Spleen (tissue), 7 donors: ENCODE data around the gene SHOC2.

Source experiments
- POLR2A ChIP-seq, 3 donors: fragments of 450-650 bp; IDR thresholded peaks; one replicate each; pipeline ENCODE4 v1.5.1; 2017; ENCODE audit warnings: antibody characterized with exemption in 3 of 3, mild to moderate bottlenecking in 1 of 3
- POLR2AphosphoS5 ChIP-seq, 3 donors: sonication (generic); formaldehyde crosslinking; IDR thresholded peaks; one replicate each; pipeline ENCODE4 v1.5.1; 2017; ENCODE audit warnings: antibody characterized with exemption in 3 of 3
- TF ChIP-seq, protein P1 (sequence below), 11 experiments: fragments of 200-600 bp in 7 of 11; fragments of 450-650 bp in 4 of 11; sonication (generic) in 4 of 11; IDR thresholded peaks in 8 of 11; conservative IDR thresholded peaks in 3 of 11; 1 replicate in 7 of 11; 2 replicates in 4 of 11; pipeline versions ENCODE4 v1.4.0 to v1.8.0; 2016 to 2021; ENCODE audit warnings: antibody characterized with exemption in 11 of 11, inconsistent platforms in 4 of 11, mild to moderate bottlenecking in 1 of 11
- donor health status: DM: no; HTN: no; CAD: no; lungs with moderate emphysema.
- donor health status: DM: no; HTN: no; CAD: no.
- donor health status: DM: no; HTN: no; CAD: no.

DNA sequence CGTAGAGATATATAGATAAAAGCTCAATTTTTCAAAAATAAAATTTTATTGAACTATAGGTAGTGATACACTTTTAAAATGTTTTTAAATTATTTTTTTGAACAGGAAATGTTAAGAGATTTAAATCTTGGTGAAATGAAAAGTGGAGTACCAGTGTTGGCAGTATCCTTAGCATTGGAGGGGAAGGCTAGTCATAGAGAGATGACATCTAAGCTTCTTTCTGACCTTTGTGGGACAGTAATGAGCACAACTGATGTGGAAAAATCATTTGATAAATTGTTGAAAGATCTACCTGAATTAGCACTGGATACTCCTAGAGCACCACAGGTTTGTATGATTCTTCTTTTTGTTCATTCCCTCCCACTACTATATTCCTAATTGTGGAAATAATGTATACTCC, 31.8 kb upstream of the SHOC2 start:
- TF ChIP-seq POLR2AphosphoS5 (IDR thresholded peaks at IDR 0.05) (no peak), POLR2A (IDR thresholded peaks at IDR 0.05) (no peak)
- TF ChIP-seq, protein P1, sequence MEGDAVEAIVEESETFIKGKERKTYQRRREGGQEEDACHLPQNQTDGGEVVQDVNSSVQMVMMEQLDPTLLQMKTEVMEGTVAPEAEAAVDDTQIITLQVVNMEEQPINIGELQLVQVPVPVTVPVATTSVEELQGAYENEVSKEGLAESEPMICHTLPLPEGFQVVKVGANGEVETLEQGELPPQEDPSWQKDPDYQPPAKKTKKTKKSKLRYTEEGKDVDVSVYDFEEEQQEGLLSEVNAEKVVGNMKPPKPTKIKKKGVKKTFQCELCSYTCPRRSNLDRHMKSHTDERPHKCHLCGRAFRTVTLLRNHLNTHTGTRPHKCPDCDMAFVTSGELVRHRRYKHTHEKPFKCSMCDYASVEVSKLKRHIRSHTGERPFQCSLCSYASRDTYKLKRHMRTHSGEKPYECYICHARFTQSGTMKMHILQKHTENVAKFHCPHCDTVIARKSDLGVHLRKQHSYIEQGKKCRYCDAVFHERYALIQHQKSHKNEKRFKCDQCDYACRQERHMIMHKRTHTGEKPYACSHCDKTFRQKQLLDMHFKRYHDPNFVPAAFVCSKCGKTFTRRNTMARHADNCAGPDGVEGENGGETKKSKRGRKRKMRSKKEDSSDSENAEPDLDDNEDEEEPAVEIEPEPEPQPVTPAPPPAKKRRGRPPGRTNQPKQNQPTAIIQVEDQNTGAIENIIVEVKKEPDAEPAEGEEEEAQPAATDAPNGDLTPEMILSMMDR (IDR thresholded peaks at IDR 0.05 in 8 of 11, conservative IDR thresholded peaks at IDR 0.05 in 3 of 11), result no peak
